ACHN (cell line): ENCODE data around the gene MMP17.

Experiments
- DNase-seq: peaks from one replicate; pipeline ENCODE4 v3.0.0-alpha.2; 2015
- in situ Hi-C: cut with HindIII; loops from 2 replicates; pipeline ENCODE4 v1.10.0; 2017; ENCODE audit warnings: low sequenced_read_pairs, low pct_ligation_motif_present, low pct_unique_long_range_greater_than_20kb

Gene MMP17

DNA sequence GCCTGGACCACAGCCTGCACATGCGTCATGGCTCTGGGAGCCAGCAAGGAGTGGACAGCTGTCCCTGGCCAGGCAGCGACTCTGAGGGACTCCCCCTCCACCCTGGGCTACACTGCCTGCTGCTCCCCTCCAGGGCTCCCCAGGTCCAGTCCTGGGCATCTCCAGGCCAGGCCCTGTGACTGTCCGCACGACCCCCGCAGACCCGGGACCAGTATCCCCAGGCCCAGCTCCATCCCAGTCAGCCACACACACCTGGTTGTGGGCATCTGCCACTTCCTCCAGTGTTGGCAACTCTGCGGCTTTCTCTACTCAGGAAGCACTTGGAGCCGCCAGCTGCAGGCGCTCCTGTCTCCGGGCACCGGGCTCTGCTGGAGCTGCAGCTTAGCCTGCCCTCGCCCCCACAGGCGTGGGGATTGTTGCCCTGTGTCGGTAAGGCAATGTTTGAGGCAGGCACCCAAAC lies 68.6 kb downstream of the MMP17 start:
- DNase-seq = no peak
- in situ Hi-C loops = no loop called here

DNA sequence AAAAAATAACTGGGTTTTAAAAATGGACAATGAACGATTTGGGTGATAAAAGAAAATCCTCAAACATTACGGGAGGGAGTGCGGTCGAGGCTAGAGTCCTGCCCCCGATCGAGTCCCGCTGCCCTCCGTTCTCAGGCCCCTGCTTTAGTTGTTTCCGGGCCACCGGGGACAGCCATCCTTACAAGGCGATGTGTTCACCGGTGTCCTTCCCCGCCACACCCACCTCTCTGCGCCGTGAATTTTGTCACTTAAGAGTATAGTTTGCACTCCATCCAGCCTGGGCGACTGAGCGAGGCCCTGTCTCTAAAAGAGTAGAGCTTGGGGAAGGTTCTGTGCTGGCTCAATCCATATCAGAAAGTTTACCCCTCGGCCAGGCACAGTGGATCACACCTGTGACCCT lies 69.1 kb downstream of the MMP17 start:
- no peak for DNase-seq
- in situ Hi-C loops = no loop called here

GRCh38 chr12:131897875-131898274 lies 69.7 kb downstream of the MMP17 start:
- no peak for DNase-seq
- in situ Hi-C loops = no loop called here

- no peak for DNase-seq
- in situ Hi-C loops = no loop called here
Observed at GRCh38 chr12:131900397-131900796, 72.2 kb downstream of the MMP17 start.
